GM18861 (cell line): ENCODE data around the gene SLAMF6.
"Not testable (repeated sequence)": the region's sequence is repeated elsewhere in the genome, so short reads cannot be mapped to it uniquely, and the experiment has no call there.

Experiments
- ATAC-seq: cut with Tn5 transposase; IDR thresholded peaks from one replicate; pipeline ENCODE4 v1.9.1; 2021; ENCODE audit not compliant: unreplicated experiment

The SLAMF6 gene

GRCh38 chr1:160542303-160542945, 19.4 kb upstream of the SLAMF6 start:
- no peak for ATAC-seq

DNA sequence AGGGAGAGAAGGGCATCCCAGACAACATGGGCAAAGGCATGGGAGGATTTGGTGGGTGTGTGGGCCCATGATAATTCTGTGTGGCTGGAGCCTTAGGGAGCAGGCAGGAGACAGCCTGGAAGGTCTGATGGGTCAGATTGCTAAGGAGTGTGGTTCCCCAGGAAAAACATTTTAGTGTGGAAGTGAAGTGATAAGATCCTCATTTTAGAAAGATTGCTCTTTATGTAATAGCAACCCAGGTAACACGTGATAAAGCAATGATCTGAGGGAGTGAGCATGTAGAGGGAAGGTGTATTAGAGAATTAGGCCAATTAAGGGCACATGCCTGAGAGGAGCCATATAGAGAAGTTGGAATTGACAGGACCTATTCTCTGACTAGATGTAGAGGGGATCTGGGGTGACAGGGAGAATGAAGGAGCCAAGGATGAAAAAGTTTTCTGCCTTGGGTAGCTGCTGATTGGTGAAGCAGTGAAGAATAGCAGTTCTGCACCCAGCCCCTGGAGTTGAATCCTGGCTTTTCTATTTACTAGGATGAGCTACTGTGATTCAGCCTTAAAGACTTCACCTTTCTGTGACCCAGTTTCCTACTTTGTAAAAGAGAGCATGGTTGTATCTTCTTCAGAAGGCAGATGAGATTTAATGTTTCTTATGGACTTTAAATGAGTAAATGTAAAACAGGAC, 18.7 kb upstream of the SLAMF6 start:
- no peak for ATAC-seq

DNA sequence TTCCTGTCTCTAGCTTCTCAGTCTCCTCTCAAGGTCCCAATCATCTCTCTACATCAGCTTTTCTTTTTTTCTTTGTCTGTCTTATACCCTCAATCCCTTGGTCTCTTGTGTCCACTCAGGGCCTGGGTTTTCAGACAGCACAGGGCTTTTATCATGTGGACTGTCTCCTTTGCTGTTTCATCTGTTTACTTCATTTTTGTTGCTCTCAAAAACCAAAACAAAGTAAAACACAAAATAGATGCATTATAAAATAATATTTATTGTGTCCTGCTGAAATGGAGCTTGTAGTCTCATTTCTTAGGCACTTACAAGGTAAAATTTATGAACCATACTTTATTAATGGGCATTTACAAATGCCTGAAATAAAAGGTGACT, 17.8 kb upstream of the SLAMF6 start:
- ATAC-seq, result no peak

DNA sequence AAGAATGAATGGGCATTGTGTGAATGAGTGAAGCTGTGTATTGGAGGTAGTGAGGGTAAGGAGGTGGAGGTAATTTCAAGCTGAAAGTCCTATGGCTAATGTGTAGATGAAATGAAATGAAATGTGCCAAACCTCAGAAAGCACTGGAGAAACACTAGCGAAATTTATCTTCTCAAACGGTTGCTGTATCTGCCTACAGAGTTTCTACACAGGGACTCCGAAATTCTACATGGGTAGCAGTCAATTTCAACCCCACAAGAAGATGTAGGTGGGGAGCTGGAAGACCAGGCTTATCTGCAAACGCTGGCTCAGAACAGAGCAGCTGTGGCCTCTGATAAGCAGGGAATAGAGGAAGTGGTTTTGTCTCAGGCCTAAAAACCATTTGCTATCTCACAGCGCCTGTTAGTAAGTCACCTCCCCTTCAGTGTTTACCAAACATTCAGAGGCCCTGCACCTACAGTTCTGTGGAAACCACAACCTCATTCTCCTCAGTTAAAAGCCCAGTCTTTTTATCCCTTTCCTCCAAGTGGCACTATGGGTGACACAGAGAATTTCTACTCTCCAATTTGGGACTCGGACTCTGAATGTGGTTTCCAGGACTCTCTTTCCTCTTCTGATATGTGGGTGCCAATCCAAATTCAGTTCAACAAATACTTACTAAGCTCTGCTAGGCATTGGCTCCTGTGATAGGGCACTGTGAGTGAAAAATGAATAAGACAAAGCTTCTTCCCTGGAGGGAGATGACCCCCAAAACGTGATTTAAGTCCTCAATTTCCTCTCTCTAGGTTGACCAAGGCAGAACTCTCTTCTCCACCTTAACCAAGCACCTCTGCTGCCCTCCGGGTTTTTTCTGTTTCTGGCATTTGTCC, 17.2 kb upstream of the SLAMF6 start:
- ATAC-seq, result peak; percentile 85

DNA sequence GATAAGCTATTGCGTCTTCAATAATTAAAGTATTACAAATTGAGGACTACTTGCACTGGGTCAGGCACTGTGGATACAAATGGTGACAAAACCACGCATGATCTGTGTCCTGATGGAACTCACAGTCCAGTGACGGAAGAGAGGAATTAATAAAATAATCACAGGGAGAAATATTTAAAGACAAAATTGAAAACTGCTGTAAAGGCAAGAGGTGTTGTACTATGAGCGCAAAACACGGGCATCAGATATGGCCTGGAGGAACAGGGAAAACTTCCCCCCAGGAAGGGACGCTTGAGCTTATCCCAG, 16.6 kb upstream of the SLAMF6 start:
- no peak for ATAC-seq

DNA sequence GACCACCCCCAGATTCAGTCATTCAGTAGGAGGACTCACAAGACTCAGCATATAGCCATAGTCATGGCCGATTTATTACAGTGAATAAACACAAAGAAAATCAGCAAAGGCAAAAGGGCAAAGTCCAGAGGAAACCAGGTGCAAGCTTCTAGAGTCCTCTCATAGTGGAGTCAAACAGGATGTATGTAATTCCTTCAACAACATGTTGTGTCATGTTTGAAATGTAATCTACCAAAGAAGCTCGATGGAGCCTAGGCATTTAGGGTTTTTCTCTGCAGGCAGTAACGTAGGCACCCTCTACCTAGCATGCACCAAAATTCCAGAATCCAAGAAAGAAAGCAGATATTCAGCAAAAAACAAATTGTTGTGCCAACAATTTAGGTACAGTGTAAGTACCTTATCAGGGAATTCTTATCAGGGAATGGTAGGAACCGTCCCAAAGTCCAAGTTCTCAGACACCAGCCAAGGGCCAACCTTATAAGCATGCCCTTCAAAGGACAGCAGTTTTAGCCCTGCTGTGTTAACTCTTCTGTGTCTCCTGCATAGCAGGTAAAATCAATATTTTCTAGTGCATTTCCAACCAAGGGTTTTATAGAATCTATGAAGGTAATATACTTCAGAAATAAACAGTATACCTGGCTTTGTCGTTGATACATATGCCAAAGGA, 16.1 kb upstream of the SLAMF6 start:
- ATAC-seq, result no peak

DNA sequence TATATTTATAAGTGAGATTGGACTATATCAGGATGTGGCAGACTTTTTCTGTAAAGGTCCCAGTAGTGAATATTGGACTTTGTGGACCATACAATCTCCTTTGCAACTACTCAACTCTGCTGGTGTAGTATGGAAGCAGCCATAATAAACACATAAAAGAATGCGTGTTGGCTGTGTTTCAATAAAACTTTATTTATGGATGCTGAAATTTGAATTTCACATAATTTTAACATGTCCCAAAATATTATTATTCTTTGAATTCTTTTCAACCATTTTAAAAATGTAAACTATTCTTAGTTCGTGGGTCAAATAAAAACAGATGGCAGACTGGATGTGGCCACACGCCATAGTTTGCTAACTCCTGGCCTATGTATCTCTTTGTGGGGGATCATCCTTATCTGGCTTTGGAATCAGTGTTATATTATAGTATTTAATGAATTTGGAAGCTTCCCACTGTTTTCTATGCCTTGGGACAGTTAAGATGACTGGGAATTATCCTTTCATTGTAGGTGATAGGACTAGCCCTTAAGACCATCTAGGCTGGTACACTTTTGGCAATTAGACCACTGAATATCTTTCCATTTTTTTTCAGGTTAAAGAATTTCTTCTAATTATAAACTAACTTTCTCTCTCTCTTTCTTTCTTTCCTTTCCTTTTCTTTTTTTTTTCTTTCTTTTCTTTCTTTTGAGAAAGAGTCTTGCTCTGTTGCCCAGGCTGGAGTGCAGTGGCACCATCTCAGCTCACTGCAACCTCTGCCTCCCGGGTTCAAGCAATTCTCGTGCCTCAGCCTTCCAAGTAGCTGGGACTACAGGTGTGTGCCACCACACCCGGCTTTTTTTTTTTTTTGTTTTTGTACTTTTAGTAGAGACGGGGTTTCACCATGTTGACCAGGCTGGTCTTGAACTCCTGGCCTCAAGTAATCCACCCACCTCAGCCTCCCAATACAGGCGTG, 14.9 kb upstream of the SLAMF6 start:
- ATAC-seq, result no peak

DNA sequence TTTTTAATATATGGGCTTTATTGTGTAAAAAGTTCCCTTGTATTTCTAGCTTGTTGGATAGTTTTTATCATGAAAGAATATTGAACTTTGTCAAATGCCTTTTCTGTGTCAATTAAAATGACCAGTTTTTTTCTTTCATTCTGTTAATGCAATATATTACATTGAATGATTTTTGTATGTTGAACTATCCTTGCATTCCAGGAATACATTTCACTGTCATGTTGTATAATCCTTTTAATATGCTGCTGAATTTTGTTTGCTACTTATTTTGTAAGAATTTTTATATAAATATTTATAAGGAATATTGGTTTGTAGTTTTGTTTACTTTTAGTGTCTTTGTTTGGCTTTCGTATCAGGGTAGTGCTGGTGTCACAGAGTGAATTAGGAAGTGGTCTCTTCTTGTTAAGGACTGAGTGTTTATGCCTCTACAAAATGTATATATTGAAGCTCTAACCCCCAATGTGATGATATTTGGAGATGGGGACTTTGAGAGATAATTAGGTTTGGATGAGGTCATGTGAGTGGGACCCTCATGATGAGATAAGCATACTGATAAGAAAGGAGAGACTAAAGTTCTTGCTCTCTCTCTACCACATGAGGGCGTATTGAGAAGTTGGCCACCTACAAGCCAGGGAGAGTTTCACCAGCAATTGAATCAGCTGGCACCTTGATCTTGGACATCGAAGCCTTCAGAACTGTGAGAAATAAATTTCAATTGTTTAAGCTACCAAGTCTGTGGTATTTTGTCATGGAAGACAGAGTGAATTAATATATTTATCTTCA, 12.0 kb upstream of the SLAMF6 start:
- no peak for ATAC-seq

- ATAC-seq, result not testable (repeated sequence)
Measured at GRCh38 chr1:160532557-160532813, 9.4 kb upstream of the SLAMF6 start.

DNA sequence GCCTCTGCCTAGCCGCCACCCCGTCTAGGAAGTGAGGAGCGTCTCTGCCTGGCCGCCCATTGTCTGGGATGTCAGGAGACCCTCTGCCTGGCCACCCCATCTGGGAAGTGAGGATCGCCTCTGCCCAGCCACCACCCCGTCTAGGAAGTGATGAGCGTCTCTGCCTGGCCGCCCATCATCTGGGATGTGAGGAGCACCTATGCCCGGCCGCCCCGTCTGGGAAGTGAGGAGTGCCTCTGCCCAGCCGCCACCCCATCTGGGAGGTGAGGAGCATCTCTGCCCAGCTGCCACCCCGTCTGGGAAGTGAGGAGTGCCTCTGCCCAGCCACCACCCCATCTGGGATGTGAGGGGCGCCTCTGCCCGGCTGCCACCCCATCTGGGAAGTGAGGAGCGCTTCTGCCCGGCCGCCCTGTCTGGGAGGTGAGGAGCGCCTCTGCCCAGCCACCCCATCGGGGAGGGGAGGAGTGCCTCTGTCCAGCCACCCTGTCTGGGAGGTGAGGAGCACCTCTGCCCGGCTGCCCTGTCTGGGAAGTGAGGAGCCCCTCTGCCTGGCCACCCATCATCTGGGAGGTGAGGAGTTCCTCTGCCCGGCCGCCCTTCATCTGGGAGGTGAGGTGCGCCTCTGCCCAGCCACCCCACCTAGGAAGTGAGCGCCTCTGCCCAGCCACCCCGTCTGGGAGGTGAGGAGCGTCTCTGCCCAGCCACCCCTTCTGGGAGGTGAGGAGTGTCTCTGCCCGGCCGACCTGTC, 8.9 kb upstream of the SLAMF6 start:
- not testable (repeated sequence) for ATAC-seq

GRCh38 chr1:160529401-160529952, 6.4 kb upstream of the SLAMF6 start:
- not testable (repeated sequence) for ATAC-seq

DNA sequence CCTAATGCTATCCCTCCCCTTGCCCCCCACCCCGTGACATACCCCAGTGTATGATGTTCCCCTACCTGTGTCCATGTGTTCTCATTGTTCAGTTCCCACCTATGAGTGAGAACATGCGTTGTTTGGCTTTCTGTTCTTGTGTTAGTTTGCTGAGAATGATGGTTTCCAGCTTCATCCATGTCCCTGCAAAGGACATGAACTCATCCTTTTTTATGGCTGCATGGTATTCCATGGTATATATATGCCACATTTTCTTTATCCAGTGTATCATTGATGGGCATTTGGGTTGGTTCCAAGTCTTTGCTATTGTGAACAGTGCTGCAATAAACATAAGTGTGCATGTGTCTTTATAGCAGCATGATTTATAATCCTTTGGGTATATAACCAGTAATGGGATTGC, 734 bp upstream of the SLAMF6 start:
- not testable (repeated sequence) for ATAC-seq

DNA sequence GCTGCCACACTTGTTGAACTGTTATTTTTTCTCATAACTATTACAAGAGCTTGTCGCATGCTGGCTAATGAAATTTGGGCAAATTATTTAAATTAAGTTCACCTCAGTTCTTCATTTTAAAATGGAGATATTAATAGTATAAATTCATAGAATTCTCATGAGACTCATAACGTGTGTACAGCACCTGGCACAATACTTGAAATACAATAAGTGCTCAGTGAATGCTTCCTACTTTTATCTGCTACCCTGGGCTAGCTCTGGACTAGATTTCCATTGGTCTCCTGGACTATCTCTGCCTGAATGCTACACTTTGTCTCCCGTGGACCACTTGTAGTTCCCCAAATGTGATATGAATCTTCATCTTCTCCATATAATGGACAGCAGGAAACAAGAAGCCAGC, 919 bp downstream of the SLAMF6 start:
- ATAC-seq, result no peak

- no peak for ATAC-seq
Measured at GRCh38 chr1:160521554-160521953, 1.5 kb downstream of the SLAMF6 start.

GRCh38 chr1:160520999-160521398, 2.1 kb downstream of the SLAMF6 start:
- no peak for ATAC-seq

DNA sequence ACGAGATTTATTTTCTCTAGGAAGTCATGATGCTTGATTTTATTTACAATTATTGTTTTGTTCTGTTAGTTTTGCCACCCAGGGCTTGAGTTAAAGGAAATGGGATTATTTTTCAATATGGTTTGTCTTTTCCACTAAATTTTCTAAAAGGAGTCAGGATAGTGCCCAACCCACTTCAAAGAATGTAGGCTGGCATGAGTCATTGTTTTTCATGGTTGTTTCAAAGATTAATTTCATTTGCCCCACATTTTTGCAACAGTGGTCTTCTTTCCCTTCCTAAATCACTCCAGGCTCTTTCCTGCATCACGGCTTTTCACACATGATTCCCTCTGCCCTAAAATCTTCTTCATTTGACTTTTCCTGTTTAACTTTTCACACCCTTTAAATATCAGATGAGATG, 2.5 kb downstream of the SLAMF6 start:
- no peak for ATAC-seq

GRCh38 chr1:160519642-160520435, 3.2 kb downstream of the SLAMF6 start:
- no peak for ATAC-seq

DNA sequence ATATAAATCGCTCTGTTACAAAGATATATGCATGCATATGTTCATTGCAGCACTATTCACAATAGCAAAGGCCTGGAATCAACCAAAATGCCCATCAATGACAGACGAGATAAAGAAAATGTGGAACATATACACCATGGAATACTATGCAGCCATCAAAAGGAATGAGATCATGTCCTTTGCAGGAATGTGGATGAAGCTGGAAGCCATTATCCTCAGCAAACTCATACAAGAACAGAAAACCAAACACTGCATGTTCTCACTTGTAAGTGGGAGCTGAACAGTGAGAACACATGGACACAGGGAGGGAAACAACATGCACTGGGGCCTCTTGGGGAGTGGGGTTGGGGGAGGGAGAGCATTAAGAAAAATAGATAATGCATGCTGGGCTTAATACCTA, 5.5 kb downstream of the SLAMF6 start:
- not testable (repeated sequence) for ATAC-seq
